ENCODE measurements around the gene CEP41.

The CEP41 gene

DNA sequence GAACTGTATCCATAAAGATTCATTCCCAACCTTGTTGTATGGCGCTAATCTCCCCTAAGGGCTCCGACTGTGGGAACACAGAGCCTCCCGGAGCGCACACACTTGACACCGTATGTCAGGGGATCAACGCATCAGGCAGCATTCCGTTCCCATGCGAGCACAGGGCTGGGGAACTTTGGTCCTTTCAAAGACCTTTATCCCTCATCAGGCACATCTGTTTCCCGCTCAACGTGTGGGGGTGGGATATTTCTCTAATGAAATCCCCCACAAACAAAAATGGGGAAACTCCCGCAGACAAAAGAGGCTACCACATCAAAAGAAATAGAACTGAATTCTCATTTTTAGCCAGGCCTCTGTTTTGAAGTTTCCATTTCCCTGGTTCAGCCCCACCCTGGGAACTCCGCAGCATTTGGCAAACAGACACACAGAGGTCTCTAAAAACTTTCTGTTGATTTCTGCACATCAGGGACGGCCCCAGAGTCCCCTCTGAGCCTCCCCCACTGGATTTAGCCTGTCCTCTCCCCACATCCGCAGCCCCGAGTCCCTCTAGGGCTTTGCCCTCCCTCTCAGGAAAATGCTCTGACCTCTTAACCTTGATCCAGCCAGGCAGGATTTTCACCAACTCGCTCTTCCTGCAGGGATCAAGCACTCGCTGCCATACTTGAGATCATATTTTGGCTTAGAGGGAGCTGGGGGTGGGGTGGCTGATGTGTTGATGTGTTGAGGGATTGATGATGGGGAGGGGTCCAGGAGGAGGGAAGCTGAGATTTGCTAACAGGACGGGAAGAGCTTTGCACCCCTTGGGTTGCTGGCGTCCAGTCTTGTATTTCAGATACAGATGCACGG lies 89.6 kb downstream of the CEP41 start:
- no peak for DNase-seq (ENCODE audit: low read depth in 2 of 2)

GRCh38 chr7:130349911-130350782 lies 90.7 kb downstream of the CEP41 start:
- no peak for DNase-seq (ENCODE audit: low read depth in 2 of 2)

DNA sequence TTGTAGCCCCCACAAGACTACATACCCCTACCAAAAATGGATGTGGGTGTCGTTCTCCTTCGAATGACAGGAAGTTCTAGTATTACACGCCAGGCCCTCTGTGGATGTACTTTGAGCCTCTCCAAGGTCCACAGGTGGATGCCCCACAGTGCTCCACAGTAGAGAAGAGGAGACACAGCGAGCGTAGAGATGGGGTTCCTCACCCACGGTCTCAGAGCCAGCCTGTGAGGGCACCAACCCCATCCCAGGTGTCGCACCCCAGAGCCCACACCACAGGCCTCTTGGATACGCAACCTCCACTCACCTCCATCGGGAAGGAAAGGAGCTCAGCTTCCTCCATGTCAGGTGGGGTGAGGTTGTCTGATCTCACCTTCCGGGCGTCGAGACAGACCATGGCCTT lies 93.9 kb downstream of the CEP41 start:
- DNase-seq (ENCODE audit: low read depth in 2 of 2), result no peak

GRCh38 chr7:130346177-130346905 lies 94.5 kb downstream of the CEP41 start:
- DNase-seq (ENCODE audit: low read depth in 2 of 2), result no peak

DNA sequence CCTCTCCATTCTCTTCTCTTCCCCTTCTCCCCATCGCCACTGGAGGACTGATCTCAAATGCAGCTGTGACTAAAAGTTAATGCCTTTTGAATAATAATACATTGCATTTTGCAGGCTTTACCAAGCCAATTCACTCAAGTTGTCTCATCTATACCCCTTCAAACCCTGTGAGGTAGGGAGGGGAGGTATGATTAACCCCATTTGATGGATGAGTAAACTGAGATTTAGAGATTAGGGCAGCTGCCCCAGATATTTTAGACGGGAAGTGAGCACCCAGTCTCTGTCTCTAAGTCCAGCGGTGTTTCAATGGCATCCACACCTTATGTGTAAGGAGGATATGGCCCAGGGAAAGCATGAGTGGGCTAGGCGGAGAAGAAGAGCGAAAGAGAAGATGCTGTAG lies 95.1 kb downstream of the CEP41 start:
- DNase-seq (ENCODE audit: low read depth in 2 of 2), result no peak

GRCh38 chr7:130345136-130345535 lies 95.7 kb downstream of the CEP41 start:
- DNase-seq (ENCODE audit: low read depth in 2 of 2), result no peak

DNA sequence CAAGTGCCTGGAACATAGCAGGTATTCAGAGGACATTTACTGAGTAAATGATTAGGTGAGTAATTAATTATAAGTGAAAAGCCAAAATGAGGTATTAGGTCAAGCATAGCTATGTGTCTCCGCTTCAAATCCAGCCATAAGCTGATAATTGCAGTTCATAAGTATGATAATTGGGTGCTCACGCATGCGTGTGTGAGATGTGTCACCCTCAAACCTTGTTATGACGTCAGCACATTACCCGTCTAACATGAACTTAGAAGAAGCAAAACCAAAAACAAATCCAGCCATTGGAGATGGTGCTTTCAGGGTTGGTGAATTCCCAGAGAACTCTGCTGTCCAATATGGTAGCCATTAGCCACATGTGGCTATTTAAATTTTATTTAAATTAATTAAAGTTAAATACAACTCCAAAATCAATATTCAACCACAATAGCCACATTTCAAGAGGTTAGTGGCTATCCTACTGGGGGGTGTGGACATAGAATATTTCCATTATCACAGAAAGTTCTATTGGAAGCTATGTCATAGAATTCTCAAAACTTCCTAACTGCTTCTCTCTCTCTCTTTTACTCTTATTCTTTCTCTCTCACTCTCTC lies 96.4 kb downstream of the CEP41 start, which contains the start of gene CPA5:
Gene CPA5 (plus strand): TSS at position 546 of the 596 bp plus-strand sequence. CDS start 1,670 bp downstream, outside the sequence.
- no peak for DNase-seq (ENCODE audit: low read depth in 2 of 2)
